Erythroblast (primary cell): ENCODE results near the gene U2AF2.
A peak's percentile ranks its signal among the peaks of the same experiment; 100 is the strongest.

Experiments used
- GATA1 ChIP-seq: IDR thresholded peaks from 2 replicates; pipeline ENCODE4 v1.6.1; 2011; ENCODE audit warnings: low read depth, mild to moderate bottlenecking, control low read depth, low read length, moderate library complexity
- POLR2A ChIP-seq: IDR thresholded peaks from 2 replicates; pipeline ENCODE4 v1.6.1; 2011; ENCODE audit warnings: mild to moderate bottlenecking, low read length

- peak; percentile 51 for TF ChIP-seq POLR2A
- TF ChIP-seq GATA1 = no peak
These were observed 20.2 kb downstream of the U2AF2 start, which contains the start of gene EPN1 for GRCh38 chr19:55674841-55675660.
